Type B pancreatic cell (in vitro differentiated cells): ENCODE data around the gene FAM107A. TPM values are rescaled to one million over a fixed set of nuclear protein-coding genes. Genes with fewer than 3 reads are reported as not detected.

Experiments
- DNase-seq: peaks from one replicate; pipeline ENCODE4 v3.0.0; 2021; ENCODE audit warnings: mixed read lengths; ENCODE audit not compliant: unreplicated experiment; ENCODE audit errors: extremely low spot score
- H3K27ac Mint-ChIP-seq: 2 replicates; pipeline ENCODE4 v1.8.0; 2021; ENCODE audit warnings: mild to moderate bottlenecking, mixed read lengths
- H3K27me3 Mint-ChIP-seq: 2 replicates; pipeline ENCODE4 v1.8.0; 2021; ENCODE audit warnings: mixed read lengths
- H3K36me3 Mint-ChIP-seq: 2 replicates; pipeline ENCODE4 v1.8.0; 2021; ENCODE audit warnings: mixed read lengths
- H3K4me1 Mint-ChIP-seq: one replicate; pipeline ENCODE4 v1.8.0; 2021; ENCODE audit warnings: mixed read lengths; ENCODE audit not compliant: unreplicated experiment
- H3K4me3 Mint-ChIP-seq: 2 replicates; pipeline ENCODE4 v1.8.0; 2021; ENCODE audit warnings: mild to moderate bottlenecking, mixed read lengths
- H3K9me3 Mint-ChIP-seq: 2 replicates; pipeline ENCODE4 v1.8.0; 2021; ENCODE audit warnings: mixed read lengths
- total RNA-seq: library from RNA; stranded (reverse); gene quantifications from 2 replicates; pipeline ENCODE4 v1.2.1, GENCODE V29; 2021; ENCODE audit warnings: low replicate concordance
- TF ChIP-seq, protein P1 (sequence below): fragments of 200-600 bp; sonication (generic); conservative IDR thresholded peaks from 2 replicates; pipeline ENCODE4 v1.5.0; 2021; ENCODE audit warnings: antibody characterized with exemption, mild to moderate bottlenecking

FAM107A gene
- total RNA-seq, 1 donor from 2014 or later, result 2.9 TPM

DNA sequence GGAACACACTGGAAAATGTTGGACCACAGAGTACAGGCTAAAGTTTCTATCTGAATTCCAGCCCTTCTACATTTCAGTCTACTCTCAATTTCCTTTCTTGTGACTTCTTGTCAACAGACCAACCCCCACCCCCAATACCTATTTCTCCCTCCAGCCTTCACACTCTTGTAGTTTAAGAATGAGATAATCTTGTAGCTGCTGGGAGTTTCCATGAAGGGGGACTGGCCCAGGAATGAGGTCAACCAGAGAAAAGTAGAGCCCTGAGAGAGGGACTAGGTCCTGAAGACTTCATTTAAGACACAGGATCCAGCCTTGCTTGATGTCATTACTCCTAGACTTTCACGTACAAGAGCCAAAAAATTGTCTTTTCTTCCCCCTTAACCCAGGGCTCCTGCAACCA, 29.5 kb upstream of the FAM107A start:
- Mint-ChIP-seq H3K27ac (no peak overlapping the region), H3K9me3 (no peaks in the 10 kb centered on the region), H3K4me1 (no peaks in the 10 kb centered on the region), H3K27me3 (peaks cover 16% of the 10 kb centered on the region), H3K4me3 (no peak overlapping the region), H3K36me3 (no peaks in the 10 kb centered on the region)
- no peak for DNase-seq
- TF ChIP-seq, protein P1, sequence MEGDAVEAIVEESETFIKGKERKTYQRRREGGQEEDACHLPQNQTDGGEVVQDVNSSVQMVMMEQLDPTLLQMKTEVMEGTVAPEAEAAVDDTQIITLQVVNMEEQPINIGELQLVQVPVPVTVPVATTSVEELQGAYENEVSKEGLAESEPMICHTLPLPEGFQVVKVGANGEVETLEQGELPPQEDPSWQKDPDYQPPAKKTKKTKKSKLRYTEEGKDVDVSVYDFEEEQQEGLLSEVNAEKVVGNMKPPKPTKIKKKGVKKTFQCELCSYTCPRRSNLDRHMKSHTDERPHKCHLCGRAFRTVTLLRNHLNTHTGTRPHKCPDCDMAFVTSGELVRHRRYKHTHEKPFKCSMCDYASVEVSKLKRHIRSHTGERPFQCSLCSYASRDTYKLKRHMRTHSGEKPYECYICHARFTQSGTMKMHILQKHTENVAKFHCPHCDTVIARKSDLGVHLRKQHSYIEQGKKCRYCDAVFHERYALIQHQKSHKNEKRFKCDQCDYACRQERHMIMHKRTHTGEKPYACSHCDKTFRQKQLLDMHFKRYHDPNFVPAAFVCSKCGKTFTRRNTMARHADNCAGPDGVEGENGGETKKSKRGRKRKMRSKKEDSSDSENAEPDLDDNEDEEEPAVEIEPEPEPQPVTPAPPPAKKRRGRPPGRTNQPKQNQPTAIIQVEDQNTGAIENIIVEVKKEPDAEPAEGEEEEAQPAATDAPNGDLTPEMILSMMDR, result no peak

DNA sequence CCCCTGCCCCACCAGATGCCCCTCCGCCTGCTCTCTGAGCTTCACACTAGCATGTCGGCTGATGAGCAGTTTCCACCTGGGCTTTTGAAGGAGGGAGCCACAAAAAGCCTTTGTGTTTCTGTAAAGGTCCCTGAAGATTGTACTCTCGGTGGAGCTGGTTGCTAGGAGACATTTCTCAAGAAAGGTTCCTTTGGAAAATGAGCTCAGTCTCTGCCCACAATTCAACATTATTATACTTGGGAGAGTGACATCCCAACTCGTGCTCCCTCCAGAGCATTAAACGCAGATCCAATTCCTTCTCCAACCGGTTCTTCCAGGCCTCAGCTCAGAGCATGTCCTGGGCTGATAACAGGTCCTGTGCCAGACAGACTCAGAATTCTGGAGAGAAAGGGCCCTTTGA, 26.8 kb upstream of the FAM107A start:
- H3K9me3 Mint-ChIP-seq, result no peaks in the 10 kb centered on the region
- H3K36me3 Mint-ChIP-seq, result no peaks in the 10 kb centered on the region
- no peak overlapping the region for H3K27ac Mint-ChIP-seq
- no peak overlapping the region for H3K4me3 Mint-ChIP-seq
- no peaks in the 10 kb centered on the region for H3K4me1 Mint-ChIP-seq
- no peak for DNase-seq
- TF ChIP-seq, protein P1, result no peak
- H3K27me3 Mint-ChIP-seq, result peaks cover 16% of the 10 kb centered on the region

DNA sequence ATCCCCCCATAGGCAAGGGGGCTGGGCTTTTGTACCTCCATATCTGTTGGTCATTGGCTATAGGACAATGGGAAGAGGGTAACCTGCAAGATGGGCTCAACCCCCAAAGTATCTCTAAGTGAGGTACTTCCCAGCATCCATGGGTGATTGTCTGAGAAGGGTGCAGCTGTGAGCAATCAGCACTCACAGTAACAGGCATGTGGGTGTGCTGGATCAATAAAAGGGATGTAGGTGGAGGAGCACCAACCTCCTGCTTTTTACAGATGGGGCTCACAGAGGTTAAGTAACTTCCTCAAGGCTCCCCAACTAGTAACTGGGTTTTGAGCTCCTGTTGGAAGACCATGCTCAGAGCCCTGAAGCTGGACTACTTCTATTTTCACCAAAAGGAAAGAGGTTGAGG, 26.4 kb upstream of the FAM107A start:
- Mint-ChIP-seq H3K4me3 (no peak overlapping the region), H3K27ac (no peak overlapping the region), H3K9me3 (no peaks in the 10 kb centered on the region), H3K4me1 (no peaks in the 10 kb centered on the region), H3K27me3 (peaks cover 16% of the 10 kb centered on the region), H3K36me3 (no peaks in the 10 kb centered on the region)
- TF ChIP-seq, protein P1, result no peak
- no peak for DNase-seq

DNA sequence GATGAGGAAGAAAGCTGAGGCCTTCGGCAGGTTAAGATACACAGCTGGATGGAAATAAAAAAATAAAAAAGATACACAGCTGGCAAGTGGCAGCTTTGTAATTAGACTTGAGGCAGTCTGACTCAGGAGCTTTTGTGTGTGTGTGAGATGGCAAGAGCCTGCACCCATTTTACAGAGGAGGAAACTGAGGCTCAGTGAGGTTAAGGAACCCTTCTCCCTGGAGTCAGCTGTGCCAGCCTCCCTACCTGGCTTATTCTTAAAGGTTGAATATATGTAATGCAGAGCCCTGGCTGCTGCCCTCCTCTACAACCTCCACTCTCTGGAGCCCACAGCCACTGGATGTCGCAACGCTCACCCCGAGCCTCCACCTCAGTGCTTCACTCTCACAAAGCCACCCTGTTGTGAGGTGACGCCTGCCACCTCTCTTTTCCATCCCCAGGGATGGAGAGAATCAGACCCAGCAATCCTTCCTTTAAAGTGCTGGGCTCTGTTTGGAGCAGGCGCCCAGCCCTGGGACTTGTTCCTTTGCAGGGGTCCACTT, 20.6 kb upstream of the FAM107A start:
- H3K4me3 Mint-ChIP-seq, result no peak overlapping the region
- no peaks in the 10 kb centered on the region for H3K9me3 Mint-ChIP-seq
- TF ChIP-seq, protein P1, result no peak
- no peak overlapping the region for H3K27ac Mint-ChIP-seq
- H3K4me1 Mint-ChIP-seq, result no peaks in the 10 kb centered on the region
- peaks cover 4% of the 10 kb centered on the region for H3K27me3 Mint-ChIP-seq
- H3K36me3 Mint-ChIP-seq, result no peaks in the 10 kb centered on the region
- no peak for DNase-seq

DNA sequence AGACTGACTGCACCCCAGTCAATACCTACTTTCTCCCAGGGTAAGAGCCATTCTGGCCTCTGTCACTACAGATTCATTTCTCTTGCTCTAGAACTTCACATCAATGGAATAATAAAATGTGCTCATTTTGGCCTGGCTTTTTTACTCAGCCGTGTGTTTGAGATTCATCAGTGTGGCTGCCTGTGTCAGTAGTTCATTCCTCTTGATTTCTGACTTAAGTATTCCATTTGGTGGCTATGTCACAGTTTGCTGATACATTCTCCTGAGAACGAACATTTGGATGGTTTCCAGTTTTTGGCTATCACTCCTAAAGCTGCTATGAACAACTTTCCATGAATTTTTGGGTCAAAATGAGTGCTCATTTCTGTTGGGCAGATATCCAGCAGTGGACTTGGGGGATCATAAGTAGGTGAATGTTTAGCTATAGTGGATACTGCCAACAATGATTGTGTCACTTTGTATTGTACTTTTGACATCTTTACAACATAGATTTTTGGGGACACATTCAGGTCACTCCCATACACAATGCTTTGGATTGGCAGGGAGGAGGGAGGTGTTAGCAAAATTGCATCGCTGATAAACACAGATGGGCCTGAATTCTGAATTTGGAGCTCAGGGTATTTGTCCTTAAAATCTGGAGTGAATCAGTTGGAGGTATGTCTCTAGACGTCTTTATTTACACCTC, 19.8 kb upstream of the FAM107A start:
- Mint-ChIP-seq H3K4me3 (no peak overlapping the region), H3K36me3 (no peaks in the 10 kb centered on the region), H3K9me3 (no peaks in the 10 kb centered on the region), H3K27me3 (no peaks in the 10 kb centered on the region), H3K4me1 (no peaks in the 10 kb centered on the region), H3K27ac (no peak overlapping the region)
- TF ChIP-seq, protein P1, result no peak
- no peak for DNase-seq
